Measurements from ENCODE around the gene WDR88. TPM values are rescaled to one million over a fixed set of nuclear protein-coding genes. Genes with fewer than 3 reads are reported as not detected.
A peak's percentile ranks its signal among the peaks of the same experiment; 100 is the strongest.

WDR88 gene
- total and polyA plus RNA-seq, 2 of the 13 experiments (the other 11 are each of a cell fraction or from before 2014, with no cell fraction given) = not detected

DNA sequence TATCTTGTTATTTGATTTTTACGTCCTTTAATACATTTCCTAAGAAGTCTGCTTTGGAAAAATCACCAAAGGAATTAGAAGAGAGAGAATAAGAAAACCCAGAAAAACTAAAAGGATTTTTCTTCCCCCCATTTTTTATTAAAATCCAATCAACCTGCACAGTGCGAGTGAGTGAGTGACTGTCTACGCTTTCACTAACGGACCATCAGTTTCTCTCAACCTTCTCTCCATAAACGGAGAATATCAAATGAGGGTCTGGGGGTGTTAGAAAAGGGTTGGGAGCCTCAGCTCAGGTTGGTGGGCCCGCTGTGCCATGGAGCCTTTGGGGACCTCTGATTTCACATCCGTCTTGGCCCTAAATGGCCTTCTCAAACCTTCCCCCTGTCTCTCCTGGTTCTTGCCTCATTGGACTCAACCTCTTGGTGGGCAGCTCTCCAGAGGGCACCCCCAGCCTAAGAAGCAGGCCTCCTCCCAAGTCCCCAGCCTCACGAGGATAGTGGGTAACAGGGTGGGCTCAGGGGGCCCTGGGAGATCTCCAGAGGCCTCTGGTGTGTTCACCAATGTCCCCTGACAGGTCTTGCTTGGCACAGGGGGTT, 61.5 kb downstream of the WDR88 start:
- intact Hi-C loops (cut with micrococcal nuclease; ENCODE audit: unreplicated experiment) = no loop called here
- H3K27me3 ChIP-seq (ENCODE audit: control insufficient read depth in 1 of 2, insufficient read depth in 2 of 2, low read length in 2 of 2) = peaks cover 1 to 6% of the 10 kb centered on the region in 2 experiments; a peak in 2 of 5 replicates
- H2AFZ ChIP-seq (ENCODE audit: low read length) = no peak overlapping the region
- peak overlapping the region in 2 of 3 experiments; percentile 46 to 58; a peak in 3 of 6 replicates for H3K4me3 ChIP-seq (replicated peaks in 1 of 3; ENCODE audit: insufficient read depth in 1 of 3, low read depth in 2 of 3, low read length in 3 of 3)
- ATAC-seq (no peak), FAIRE-seq (no peak), DNase-seq (ENCODE audit: low spot score) (no peak)
- peaks cover 37% of the 10 kb centered on the region for H3K4me1 ChIP-seq (ENCODE audit: insufficient read depth, low read length)
- ChIA-PET CTCF (ENCODE audit: low intra/inter-chr PET ratio, low total read pairs) (no interaction called here), POLR2A (interaction anchor here (0.6 to 2.7 kb wide), 2 partner anchors 14 to 16 kb away, joined by 3 to 22 read pairs; no protein-coding TSS in a partner anchor)
- no peak overlapping the region for H3K27ac ChIP-seq (ENCODE audit: extremely low read length, insufficient read depth, low read length)
- WGBS (ENCODE audit: low lambda C conversion rate) = 56% methylated on average over 8 of the region's 8 CpGs
- H4K20me1 ChIP-seq (ENCODE audit: insufficient read depth, low read length) = no peaks in the 10 kb centered on the region
- peak overlapping the region; percentile 68 for H3K4me2 ChIP-seq (ENCODE audit: low read depth, low read length)
- peaks cover 13% of the 10 kb centered on the region for H3K79me2 ChIP-seq (ENCODE audit: insufficient read depth, low read length)
- H3K36me3 ChIP-seq (replicated peaks in 1 of 2; ENCODE audit: control insufficient read depth in 1 of 2, insufficient read depth in 2 of 2, low read length in 2 of 2) = peaks cover 0 to 14% of the 10 kb centered on the region in 2 experiments; a peak in 1 of 5 replicates
- no peak overlapping the region for H3K9ac ChIP-seq (ENCODE audit: insufficient read depth, low read depth, low read length)
- H3K9me3 ChIP-seq (ENCODE audit: low read length) = no peaks in the 10 kb centered on the region
- TF ChIP-seq ZFP36 (IDR thresholded peaks at IDR 0.05; ENCODE audit: borderline replicate concordance, low read depth, low read length, partially characterized antibody) (no peak), TAF15 (IDR thresholded peaks at IDR 0.05; ENCODE audit: low read depth, low read length, poor library complexity, severe bottlenecking) (no peak), POLR2G (IDR thresholded peaks at IDR 0.05; ENCODE audit: low read depth, low read length) (no peak), NFE2L2 (IDR thresholded peaks at IDR 0.05; ENCODE audit: low read length) (no peak), NFATC3 (CRISPR knock-in tag; IDR thresholded peaks at IDR 0.05) (no peak), U2AF2 (IDR thresholded peaks at IDR 0.05; ENCODE audit: low read depth, low read length) (no peak)
- TF ChIP-seq, protein P1, sequence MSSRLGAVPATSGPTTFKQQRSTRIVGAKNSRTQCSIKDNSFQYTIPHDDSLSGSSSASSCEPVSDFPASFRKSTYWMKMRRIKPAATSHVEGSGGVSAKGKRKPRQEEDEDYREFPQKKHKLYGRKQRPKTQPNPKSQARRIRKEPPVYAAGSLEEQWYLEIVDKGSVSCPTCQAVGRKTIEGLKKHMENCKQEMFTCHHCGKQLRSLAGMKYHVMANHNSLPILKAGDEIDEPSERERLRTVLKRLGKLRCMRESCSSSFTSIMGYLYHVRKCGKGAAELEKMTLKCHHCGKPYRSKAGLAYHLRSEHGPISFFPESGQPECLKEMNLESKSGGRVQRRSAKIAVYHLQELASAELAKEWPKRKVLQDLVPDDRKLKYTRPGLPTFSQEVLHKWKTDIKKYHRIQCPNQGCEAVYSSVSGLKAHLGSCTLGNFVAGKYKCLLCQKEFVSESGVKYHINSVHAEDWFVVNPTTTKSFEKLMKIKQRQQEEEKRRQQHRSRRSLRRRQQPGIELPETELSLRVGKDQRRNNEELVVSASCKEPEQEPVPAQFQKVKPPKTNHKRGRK (CRISPR knock-in tag; IDR thresholded peaks at IDR 0.05) = no peak
- TF ChIP-seq, protein P2, sequence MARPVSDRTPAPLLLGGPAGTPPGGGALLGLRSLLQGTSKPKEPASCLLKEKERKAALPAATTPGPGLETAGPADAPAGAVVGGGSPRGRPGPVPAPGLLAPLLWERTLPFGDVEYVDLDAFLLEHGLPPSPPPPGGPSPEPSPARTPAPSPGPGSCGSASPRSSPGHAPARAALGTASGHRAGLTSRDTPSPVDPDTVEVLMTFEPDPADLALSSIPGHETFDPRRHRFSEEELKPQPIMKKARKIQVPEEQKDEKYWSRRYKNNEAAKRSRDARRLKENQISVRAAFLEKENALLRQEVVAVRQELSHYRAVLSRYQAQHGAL (CRISPR knock-in tag; IDR thresholded peaks at IDR 0.05; ENCODE audit: not compliant biosample characterization) = no peak
- in situ Hi-C loops (cut with HindIII; ENCODE audit: extremely low pct_ligation_motif_present, low pct_unique_long_range_greater_than_20kb) = no loop called here
- BruUV-seq (replicated peaks) = TSS peak; percentile 42
